GM23338 (cell line): ENCODE results near the gene GPC5.
"Not testable (repeated sequence)": the region's sequence is repeated elsewhere in the genome, so short reads cannot be mapped to it uniquely, and the experiment has no call there.

Experiments used
- CREB1 ChIP-seq: fragments of 250-450 bp; sonication (Bioruptor Pico); IDR thresholded peaks from 2 replicates; pipeline ENCODE4 v1.5.0; 2020; ENCODE audit warnings: low read depth, mild to moderate bottlenecking, moderate library complexity
- ETS1 ChIP-seq: IDR thresholded peaks from 2 replicates; pipeline ENCODE4 v1.6.1; 2016; ENCODE audit warnings: antibody characterized with exemption
- EZH2 ChIP-seq: fragments of 200-600 bp; sonication (generic); IDR thresholded peaks from one replicate; pipeline ENCODE4 v1.8.0; 2017; ENCODE audit warnings: antibody characterized with exemption, mild to moderate bottlenecking, low read depth; ENCODE audit not compliant: unreplicated experiment
- EZH2phosphoT487 ChIP-seq: fragments of 200-600 bp; sonication (generic); IDR thresholded peaks from one replicate; pipeline ENCODE4 v1.8.1; 2018; ENCODE audit warnings: antibody characterized with exemption; ENCODE audit not compliant: unreplicated experiment
- POLR2AphosphoS5 ChIP-seq: IDR thresholded peaks from 2 replicates; pipeline ENCODE4 v1.6.1; 2016; ENCODE audit warnings: antibody characterized with exemption, low read depth
- REST ChIP-seq: IDR thresholded peaks from one replicate; pipeline ENCODE4 v1.6.1; 2018; ENCODE audit warnings: antibody characterized with exemption; ENCODE audit not compliant: unreplicated experiment
- ZNF114 ChIP-seq: fragments of 250-450 bp; sonication (Bioruptor Pico); IDR thresholded peaks from 2 replicates; pipeline ENCODE4 v1.5.0; 2020; ENCODE audit warnings: mild to moderate bottlenecking, moderate library complexity
- TF ChIP-seq, protein P1 (sequence below), 2 experiments: fragments of 200-600 bp in 1 of 2; sonication (generic) in 1 of 2; conservative IDR thresholded peaks; 2 replicates each; pipeline versions ENCODE4 v1.5.1 to v1.6.1; 2016 to 2017; ENCODE audit warnings: antibody characterized with exemption in 2 of 2, low read depth in 2 of 2, mild to moderate bottlenecking in 2 of 2, moderate library complexity in 1 of 2

GRCh38 chr13:91674347-91674746 is 275.9 kb downstream of the GPC5 start:
- TF ChIP-seq, protein P1, sequence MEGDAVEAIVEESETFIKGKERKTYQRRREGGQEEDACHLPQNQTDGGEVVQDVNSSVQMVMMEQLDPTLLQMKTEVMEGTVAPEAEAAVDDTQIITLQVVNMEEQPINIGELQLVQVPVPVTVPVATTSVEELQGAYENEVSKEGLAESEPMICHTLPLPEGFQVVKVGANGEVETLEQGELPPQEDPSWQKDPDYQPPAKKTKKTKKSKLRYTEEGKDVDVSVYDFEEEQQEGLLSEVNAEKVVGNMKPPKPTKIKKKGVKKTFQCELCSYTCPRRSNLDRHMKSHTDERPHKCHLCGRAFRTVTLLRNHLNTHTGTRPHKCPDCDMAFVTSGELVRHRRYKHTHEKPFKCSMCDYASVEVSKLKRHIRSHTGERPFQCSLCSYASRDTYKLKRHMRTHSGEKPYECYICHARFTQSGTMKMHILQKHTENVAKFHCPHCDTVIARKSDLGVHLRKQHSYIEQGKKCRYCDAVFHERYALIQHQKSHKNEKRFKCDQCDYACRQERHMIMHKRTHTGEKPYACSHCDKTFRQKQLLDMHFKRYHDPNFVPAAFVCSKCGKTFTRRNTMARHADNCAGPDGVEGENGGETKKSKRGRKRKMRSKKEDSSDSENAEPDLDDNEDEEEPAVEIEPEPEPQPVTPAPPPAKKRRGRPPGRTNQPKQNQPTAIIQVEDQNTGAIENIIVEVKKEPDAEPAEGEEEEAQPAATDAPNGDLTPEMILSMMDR (conservative IDR thresholded peaks at IDR 0.05; ENCODE audit: low read depth in 2 of 2): not testable (repeated sequence)
- not testable (repeated sequence) for TF ChIP-seq POLR2AphosphoS5; REST; ETS1; EZH2phosphoT487; EZH2; ZNF114 (CRISPR knock-in tag); CREB1 (CRISPR knock-in tag)
